Stomach (tissue), 9 donors: ENCODE data around the gene FRMD1. TPM values are rescaled to one million over a fixed set of nuclear protein-coding genes. Genes with fewer than 3 reads are reported as not detected.

Experiments
- DNase-seq, 2 donors: peaks; one replicate each; pipeline versions ENCODE4 v3.0.0 to v3.0.0-alpha.2; 2013 to 2019
- H3K27ac ChIP-seq, 5 donors: fragments of 200-600 bp in 4 of 5; sonication (generic) in 4 of 5; one replicate each; pipeline ENCODE4 v1.5.1; 2013 to 2019; ENCODE audit warnings: mild to moderate bottlenecking in 1 of 5, moderate library complexity in 1 of 5
- H3K27me3 ChIP-seq, 3 donors: fragments of 200-600 bp; sonication (generic); one replicate each; pipeline ENCODE4 v1.5.1; 2017 to 2019; ENCODE audit warnings: mixed run types in 1 of 3
- H3K36me3 ChIP-seq, 4 donors: fragments of 200-600 bp; sonication (generic); 1 replicate in 3 of 4; 2 replicates in 1 of 4; pipeline ENCODE4 v1.5.1; 2016 to 2019
- H3K4me1 ChIP-seq, 4 donors: fragments of 200-600 bp; sonication (generic); one replicate each; pipeline ENCODE4 v1.5.1; 2016 to 2019
- H3K4me3 ChIP-seq, 4 donors: fragments of 200-600 bp; sonication (generic) in 3 of 4; one replicate each; pipeline ENCODE4 v1.5.1; 2016 to 2019; ENCODE audit warnings: mild to moderate bottlenecking in 1 of 4
- H3K9me3 ChIP-seq, 4 donors: fragments of 200-600 bp; sonication (generic); one replicate each; pipeline ENCODE4 v1.5.1; 2016 to 2019
- CTCF ChIP-seq, 7 experiments: fragments of 450-650 bp in 4 of 7; fragments of 200-600 bp in 3 of 7; sonication (generic) in 3 of 7; IDR thresholded peaks; one replicate each; pipeline ENCODE4 v1.5.1; 2016 to 2019; ENCODE audit warnings: antibody characterized with exemption in 7 of 7, control low read depth in 2 of 7, mild to moderate bottlenecking in 1 of 7
- EP300 ChIP-seq: sonication (generic); formaldehyde crosslinking; IDR thresholded peaks from one replicate; pipeline ENCODE4 v1.6.1; 2017; ENCODE audit warnings: antibody characterized with exemption
- POLR2A ChIP-seq, 4 donors: fragments of 450-650 bp; IDR thresholded peaks; one replicate each; pipeline ENCODE4 v1.6.1; 2016; ENCODE audit warnings: antibody characterized with exemption in 4 of 4, control low read depth in 2 of 4, mild to moderate bottlenecking in 1 of 4, moderate library complexity in 1 of 4
- POLR2AphosphoS5 ChIP-seq, 3 donors: sonication (generic); formaldehyde crosslinking; IDR thresholded peaks; one replicate each; pipeline ENCODE4 v1.6.1; 2016; ENCODE audit warnings: antibody characterized with exemption in 3 of 3
- WGBS, 5 donors: extraction: QIAGEN DNeasy Blood & Tissue Kit in 3 of 5; methylation state at CpG; one replicate each; pipeline versions ENCODE4 v1.1.5 to v1.1.7; 2013 to 2018; 5-methylcytosine and 5-hydroxymethylcytosine counted together
- intact Hi-C: fragments of 100-400 bp; cut with DNase I; formaldehyde crosslinking; loops from one replicate; pipeline ENCODE4 v1.15.1; 2023; ENCODE audit warnings: low total_unique reads
- polyA plus RNA-seq, 3 donors: library from polyadenylated mRNA; stranded (reverse); fragments of 200-250 nt; gene quantifications; one replicate each; pipeline ENCODE4 v1.2.3, GENCODE V29; 2013
- total RNA-seq, 5 donors: library from RNA; depleted of rRNA; stranded (reverse); fragments of >200 nt; gene quantifications; one replicate each; pipeline versions ENCODE4 v1.1.0 to v1.2.3, GENCODE V29; 2014 to 2016
- donor health status: healthy with polysubstance abuse.
- donor health status: Bipolar disorder and iron deficiency.
- donor health status: healthy.

The FRMD1 gene
- total and polyA plus RNA-seq, 8 donors: 0.43 to 42.9 (median 7.7) TPM

GRCh38 chr6:168105813-168106632 lies 27.0 kb upstream of the FRMD1 start:
- no peak for DNase-seq
- H3K27ac ChIP-seq: no peak overlapping the region
- peaks cover 15 to 36% (median 19%) of the 10 kb centered on the region in 4 donors for H3K4me1 ChIP-seq
- no peak overlapping the region for H3K4me3 ChIP-seq
- WGBS, 5 donors: 66 to 83% (median 78%) methylated on average over 12 of the region's 12 CpGs
- intact Hi-C loops: no loop called here
- no peaks in the 10 kb centered on the region for H3K36me3 ChIP-seq
- H3K9me3 ChIP-seq: no peaks in the 10 kb centered on the region
- H3K27me3 ChIP-seq: peaks cover 0 to 21% (median 12%) of the 10 kb centered on the region in 3 donors
- TF ChIP-seq CTCF (IDR thresholded peaks at IDR 0.05): no peak
- TF ChIP-seq POLR2A (IDR thresholded peaks at IDR 0.05): no peak
- TF ChIP-seq POLR2AphosphoS5 (IDR thresholded peaks at IDR 0.05): no peak
- no peak for TF ChIP-seq EP300

- intact Hi-C loops: no loop called here
- H3K27ac ChIP-seq: no peak overlapping the region
- H3K4me3 ChIP-seq: no peak overlapping the region
- H3K9me3 ChIP-seq: no peaks in the 10 kb centered on the region
- H3K36me3 ChIP-seq: no peaks in the 10 kb centered on the region
- peaks cover 0 to 35% (median 19%) of the 10 kb centered on the region in 3 donors for H3K27me3 ChIP-seq
- DNase-seq: no peak
- peaks cover 17 to 43% (median 21%) of the 10 kb centered on the region in 4 donors for H3K4me1 ChIP-seq
- WGBS, 5 donors: 87 to 93% (median 93%) methylated on average over 10 of the region's 10 CpGs
- TF ChIP-seq POLR2A (IDR thresholded peaks at IDR 0.05) (no peak), POLR2AphosphoS5 (IDR thresholded peaks at IDR 0.05) (no peak), EP300 (no peak), CTCF (IDR thresholded peaks at IDR 0.05) (no peak)
These were observed 25.6 kb upstream of the FRMD1 start for GRCh38 chr6:168104636-168105035.

GRCh38 chr6:168103050-168103830 lies 24.2 kb upstream of the FRMD1 start:
- peaks cover 17 to 44% (median 24%) of the 10 kb centered on the region in 4 donors for H3K4me1 ChIP-seq
- H3K4me3 ChIP-seq: no peak overlapping the region
- DNase-seq: no peak
- intact Hi-C loops: no loop called here
- H3K27ac ChIP-seq: peak overlapping the region in 3 of 5 donors; percentile 13 to 39 (median 36)
- H3K9me3 ChIP-seq: no peaks in the 10 kb centered on the region
- WGBS, 5 donors: 81 to 85% (median 82%) methylated on average over 19 of the region's 19 CpGs
- no peaks in the 10 kb centered on the region for H3K36me3 ChIP-seq
- TF ChIP-seq CTCF (IDR thresholded peaks at IDR 0.05) (no peak), POLR2A (IDR thresholded peaks at IDR 0.05) (no peak), EP300 (no peak), POLR2AphosphoS5 (IDR thresholded peaks at IDR 0.05) (no peak)
- peaks cover 0 to 41% (median 19%) of the 10 kb centered on the region in 3 donors for H3K27me3 ChIP-seq

- TF ChIP-seq POLR2A (IDR thresholded peaks at IDR 0.05) (no peak), POLR2AphosphoS5 (IDR thresholded peaks at IDR 0.05) (peak in 2 of 3 donors; percentile 35 to 38)
- Histone ChIP-seq H3K4me3 (no peak overlapping the region), H3K4me1 (peaks cover 17 to 44% (median 30%) of the 10 kb centered on the region in 4 donors), H3K36me3 (no peaks in the 10 kb centered on the region), H3K27ac (peak overlapping the region in 3 of 5 donors; percentile 13 to 39 (median 36)), H3K9me3 (no peaks in the 10 kb centered on the region), H3K27me3 (peaks cover 0 to 41% (median 19%) of the 10 kb centered on the region in 3 donors)
- WGBS, 5 donors: 31 to 58% (median 50%) methylated on average over 10 of the region's 10 CpGs
- peak; percentile 54 to 89 for DNase-seq
- intact Hi-C loops: no loop called here
These were observed 23.4 kb upstream of the FRMD1 start for GRCh38 chr6:168102315-168102985.
